ENCODE data around the gene DOK5.
"Not testable (repeated sequence)": the region's sequence is repeated elsewhere in the genome, so short reads cannot be mapped to it uniquely, and the experiment has no call there.

Gene DOK5

DNA sequence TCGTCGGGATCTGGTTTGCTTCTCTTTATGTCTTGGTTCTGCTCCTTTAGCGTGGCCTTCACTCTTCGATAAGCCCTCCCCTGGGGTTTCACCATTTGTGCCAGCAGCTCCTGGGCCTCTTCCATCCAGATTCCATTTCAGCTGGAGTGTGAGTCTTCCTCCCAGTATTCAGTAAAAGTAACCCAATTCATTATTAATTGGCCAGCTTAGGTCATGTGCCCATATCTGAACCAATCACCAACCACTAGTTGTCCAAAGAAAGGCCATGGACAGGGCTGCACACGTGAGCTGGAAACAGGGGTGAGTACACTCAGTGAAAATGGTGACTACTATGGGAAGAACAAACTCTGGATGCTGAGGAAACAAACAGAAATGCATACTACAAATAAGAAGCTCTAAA, 2.8 kb upstream of the DOK5 start:
- no peak for DNase-seq

DNA sequence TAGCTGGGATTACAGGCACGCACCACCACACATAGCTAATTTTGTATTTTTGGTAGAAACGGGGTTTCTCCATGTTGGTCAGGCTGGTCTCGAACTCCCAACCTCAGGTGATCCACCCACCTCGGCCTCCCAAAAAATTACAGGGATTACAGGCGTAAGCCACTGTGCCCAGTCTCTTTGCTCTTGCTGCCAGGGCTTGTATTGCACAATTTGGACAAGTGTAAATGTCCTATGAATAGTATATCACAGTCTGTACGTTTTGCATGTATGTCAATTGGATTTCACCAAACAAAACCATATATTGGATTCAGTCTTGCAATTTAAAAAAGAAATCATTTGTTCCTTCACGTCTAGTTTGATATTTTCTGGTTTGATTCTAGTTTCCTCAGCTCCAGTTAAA, 2.1 kb upstream of the DOK5 start:
- no peak for DNase-seq

DNA sequence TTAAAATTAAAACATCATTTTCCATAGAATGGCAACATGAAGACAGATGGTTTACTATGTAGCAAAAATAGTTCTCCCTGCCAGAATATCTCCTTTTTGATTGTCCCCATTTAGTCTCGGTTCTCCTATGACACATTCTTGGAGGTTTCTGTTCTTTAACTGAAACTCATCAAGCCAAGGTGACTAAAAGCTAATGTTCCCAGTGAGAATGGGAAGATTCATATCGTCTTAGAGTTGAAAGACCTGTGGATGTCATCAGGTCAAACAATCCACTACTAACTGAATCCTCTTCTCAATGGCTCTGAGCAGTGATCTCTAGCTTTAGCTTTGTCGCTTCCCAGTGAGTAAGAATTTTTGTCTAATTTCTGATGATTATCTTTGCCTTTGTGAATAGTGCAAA, 1.3 kb upstream of the DOK5 start:
- DNase-seq, result no peak

DNA sequence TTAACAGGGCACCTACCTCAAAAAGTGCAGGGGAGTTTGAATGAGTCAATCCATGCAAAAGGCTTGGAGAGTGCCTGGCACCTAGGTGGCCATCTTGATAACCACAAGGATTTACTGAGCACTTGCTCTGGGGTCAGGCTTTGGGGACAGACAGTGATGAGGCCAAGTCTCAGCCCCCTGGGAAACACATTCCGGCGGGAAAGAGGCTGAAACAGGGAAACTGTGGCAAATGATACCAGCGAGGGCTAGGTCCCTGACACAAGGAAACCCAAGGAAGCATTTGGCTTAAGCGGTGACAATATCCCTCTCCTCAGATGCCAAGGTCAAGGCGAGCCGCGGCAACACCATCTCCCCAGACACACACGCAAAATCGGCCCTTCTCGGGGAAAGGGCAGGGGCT, 527 bp upstream of the DOK5 start:
- DNase-seq, result no peak

DNA sequence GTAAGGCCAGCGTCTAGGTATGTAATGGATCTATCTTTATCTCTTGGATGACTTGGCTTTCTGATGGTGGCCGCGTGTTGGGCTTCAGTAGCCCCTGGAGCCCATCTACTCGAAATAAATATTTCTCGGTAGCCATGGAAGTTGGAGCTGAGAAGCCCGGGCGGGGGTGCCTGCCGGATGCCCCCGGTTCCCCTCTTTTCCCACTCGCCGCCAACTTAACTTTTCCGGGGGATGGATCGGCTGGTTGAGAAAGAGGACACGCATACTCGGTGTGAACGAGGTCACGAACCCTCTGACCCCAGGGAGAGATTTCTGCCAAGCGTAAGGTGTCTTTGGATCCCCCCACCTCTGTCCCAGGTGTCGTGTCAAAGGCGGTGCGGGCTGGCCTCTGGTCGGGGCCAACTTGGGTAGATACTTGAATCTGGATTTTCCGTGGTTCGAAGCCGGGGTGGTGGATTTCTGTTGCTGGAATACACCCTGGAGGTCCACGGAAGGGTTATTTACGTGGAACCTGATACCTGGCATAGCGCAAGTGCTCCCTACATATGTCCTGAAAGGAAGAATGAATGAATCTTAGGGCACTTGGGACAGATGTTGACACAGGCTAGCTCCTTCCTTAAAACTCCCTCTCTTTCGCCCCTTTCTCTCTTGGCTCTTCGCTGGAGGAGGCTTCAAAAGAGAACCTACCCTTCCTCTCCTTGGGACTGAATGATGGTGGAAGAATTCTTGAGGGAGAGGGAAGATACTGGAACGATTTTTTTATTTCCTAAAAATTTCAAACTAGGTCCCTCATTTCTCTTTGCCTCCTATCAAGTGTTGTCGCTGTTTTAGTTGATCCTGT, 996 bp downstream of the DOK5 start:
- DNase-seq, result no peak

DNA sequence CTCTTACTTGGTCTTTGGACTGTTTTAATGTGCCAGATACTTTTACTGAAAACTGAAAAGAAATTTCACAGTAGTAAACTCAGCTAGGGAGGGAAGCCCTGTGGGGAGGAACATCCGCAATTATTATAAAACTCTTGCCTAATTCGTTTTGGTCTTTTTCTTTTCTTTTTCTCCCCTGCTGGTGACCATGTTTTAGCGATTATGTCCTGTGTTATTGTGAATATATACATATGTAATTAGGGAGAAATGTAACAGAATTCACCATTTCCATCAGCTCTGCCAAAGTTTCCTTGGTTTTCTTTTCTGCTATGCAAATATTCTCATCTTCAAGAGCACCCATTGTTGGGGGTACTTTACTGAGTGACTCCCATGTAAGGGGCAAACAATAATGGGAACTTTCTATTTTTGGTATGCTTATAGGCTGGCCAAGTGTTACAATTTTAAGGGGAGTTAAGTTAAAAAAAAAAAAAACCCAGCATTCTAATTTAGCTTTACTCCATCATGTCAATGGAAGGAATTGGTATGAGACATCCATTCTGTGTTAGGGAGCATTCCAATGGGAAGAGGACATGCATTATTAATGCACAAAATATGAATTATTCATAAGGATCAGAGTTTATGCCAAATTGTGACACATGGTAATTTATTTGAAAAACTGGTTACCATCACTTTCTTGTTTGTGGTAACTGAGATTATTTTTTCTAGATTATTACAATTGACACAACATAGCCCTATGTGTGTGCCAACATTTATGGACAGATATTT, 2.0 kb downstream of the DOK5 start:
- no peak for DNase-seq

DNA sequence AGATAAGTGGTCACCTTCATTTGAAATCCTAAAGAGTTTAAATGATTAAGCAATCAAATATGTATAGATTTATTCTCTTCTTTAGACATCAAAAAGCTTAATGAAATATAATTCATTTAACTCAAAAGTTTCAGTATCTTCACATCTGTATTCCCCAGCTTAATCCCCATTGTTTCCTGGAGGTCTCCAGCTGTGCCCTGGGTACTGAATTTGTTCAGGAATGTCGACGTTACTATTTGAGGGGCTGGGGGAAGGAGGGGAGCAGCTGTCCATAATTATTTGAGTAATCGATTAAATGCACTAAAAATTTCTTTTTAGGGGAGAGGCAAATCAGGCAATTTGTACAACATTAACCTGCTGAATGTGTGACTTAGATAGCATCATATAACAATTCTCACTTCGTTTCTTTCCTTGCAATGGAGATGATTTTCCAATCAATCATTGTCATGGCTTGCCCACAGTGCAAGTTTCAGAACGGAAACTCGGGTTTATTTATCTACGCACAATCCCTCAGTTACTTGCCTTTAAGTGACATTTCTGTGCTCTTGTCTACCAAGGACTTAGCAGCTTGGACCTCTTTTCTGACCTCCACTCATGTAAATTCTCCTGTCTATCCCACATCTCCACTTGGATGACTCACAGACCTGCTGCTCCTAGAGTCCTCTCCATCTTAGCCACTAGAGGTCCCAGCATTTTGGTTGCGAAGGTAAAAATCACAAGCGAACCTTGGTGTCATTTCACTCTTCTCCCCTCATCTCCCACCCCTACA, 3.9 kb downstream of the DOK5 start:
- no peak for DNase-seq

DNA sequence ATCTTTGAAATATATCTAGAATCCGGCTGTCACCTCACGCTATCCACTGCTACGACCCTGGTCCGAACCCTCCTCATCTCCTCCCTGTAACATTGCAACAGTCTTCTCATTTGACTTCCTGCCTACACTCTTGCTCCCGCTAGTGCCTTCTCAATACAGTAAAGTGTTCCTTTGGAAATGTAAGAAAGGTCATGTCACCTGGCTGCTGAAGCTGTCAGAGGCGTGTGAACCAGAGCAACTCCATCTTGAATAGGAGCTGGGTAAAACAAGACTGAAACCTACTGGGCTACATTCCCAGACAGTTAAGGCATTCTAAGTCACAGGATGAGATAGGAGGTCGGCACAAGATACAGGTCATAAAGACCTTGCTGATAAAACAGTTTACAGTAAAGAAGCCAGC, 4.5 kb downstream of the DOK5 start:
- not testable (repeated sequence) for DNase-seq

DNA sequence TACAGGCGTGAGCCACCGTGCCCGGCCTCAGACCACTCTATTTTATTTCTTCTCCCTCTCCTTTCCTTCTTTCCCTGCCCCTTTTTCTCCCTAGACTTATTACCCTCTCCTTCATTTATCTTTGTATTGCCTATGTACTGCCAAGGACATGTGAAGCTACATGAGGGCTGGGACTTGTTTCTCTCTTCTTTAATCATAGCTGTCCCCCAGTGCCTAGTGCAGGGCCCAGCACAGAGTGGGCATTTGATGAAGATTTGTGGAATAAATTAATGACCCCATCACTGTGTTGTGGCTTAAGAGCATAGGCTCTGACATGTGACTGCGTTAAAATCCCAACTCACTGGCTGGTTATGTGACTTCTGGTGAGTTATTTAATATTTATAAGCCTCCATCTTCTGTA, 6.0 kb downstream of the DOK5 start:
- DNase-seq, result no peak

DNA sequence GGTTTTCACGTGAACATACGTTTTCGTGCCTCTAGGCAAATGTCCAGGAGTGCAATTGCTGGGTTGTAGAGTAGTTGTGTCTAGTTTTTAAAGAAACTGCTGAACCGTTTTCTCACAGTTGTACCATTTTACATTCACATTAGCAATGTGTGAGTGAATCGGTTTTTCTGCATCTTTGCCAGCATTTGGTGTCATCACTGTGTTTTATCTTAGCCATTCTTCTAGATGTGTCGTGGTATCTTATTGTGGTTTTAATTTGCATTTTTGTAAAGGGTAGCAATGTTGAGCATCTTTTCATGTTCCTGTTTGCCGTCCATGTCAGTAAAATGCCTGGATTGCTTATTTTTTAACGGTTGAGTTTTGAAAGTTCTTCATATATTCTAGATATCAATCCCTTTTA, 10.2 kb downstream of the DOK5 start:
- no peak for DNase-seq

DNA sequence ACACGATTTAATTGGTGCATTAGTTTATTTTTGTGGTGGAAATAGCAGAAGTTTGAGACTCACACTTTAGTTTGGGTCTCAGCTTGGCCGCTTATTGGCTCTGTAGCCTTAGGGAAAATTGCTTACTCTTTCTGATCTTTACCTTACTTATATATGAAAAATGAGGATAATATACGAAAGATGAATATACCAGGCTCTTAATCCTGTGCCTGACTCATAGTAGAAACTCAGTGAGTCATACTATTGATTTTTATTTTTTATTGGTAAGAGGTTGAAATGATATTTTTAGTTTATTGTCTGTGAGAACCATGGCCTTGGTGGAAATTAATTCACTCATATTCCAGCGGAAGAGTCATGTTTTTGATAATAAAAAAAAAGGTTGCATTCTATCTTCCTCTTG, 11.2 kb downstream of the DOK5 start:
- DNase-seq, result no peak

DNA sequence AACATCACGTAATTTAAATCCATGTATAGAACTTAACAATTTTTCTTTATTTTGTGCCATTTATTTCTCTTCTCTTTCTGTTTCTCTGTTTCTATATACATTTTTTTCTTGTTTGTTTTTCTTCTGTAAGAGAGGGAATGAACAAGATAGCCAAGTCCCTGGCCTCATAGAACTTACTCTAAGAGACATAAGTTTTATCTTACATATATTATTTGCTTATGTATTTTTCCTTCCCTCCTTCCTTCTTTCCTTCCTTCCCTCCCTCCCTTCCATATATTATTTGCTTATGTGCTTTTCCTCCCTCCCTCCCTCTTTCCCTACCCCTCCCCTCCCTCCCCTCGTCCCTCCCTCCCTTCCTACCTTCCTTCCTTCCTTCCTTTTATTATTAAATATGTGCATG, 13.0 kb downstream of the DOK5 start:
- no peak for DNase-seq

DNA sequence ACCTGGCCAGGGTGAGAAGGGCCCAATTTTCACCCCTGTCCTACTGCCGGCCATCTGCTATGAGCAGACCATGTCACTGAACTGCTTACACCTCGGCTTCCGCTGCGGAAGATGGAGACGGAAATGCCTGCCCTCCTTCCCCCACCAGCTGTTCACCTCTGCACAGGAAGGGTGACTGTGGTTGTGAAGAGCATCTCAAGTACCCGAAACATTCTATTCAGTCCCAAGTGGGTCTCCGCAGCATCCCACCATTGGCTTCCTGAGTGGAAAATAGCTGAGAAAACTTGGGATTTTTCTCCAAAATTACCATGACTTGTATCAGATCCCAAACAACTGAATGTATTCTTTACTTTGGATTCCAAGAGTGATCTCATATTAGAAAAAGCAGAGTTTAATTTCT, 16.1 kb downstream of the DOK5 start:
- no peak for DNase-seq

DNA sequence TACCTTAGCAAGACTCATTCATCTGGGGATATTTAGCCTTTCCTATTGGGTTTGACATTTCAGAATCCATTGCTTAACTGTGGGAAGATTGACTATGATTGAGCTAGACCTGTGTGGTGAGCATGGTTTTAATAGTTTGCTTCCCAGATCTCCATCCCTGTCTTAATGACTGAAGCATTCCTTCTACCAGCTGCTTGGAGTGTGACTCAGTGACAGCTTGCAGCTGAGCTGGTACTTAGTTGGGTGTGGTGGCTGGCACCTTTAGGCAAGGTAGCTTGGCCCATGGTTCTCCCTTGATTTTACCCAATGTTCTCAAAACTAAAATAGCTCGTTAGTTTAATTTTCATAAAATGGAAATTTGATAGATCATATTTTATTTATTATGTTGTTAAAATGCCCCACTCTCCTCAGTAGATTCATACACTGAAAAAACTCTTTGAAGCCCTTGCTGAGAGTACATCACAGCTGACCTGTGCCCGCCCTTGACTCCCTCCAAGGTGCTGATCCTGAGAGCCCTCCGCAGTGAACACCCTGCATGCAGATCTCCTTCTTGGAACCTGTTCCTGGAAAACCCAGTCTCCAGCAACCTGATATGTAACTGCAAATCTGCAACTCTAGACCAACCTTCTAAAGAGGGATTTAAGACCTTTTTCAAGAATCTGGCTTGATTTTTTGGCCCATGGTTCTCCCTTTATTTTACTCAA, 19.1 kb downstream of the DOK5 start:
- DNase-seq, result no peak

DNA sequence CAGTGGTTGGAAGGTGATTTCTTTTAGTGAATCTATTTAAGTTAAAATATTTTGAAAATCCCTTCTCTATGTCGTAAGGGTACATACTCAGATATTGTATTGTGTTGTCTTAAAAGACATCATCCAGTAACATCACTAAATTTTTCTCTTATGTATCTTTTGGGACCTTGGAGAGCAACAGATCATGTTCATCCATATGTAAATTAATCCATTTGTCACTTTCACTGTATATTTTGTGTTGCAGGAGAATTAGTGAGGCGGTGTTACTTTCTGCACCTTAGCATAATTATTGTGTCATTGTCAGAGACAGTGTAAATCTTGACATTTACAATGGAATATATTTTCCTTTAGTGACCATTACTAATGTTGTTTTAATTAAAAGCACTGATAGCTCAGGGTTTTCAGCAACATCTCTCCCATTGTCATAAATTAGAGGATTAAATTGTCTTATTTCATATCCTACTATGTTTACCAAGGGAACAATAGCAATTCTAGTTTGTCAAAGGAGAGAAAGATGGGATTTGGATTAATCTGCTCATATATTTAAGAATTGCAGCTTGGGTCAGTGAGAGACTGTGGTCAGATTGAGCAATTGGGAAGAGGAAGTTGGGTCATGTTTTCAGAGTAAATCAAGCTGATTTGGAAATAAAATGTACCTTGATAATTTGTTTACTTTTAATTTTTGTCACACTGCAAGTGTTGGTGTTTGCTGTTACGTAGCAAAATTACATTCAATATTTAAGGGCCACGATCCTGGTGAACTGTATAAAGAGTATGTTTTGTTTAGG, 22.7 kb downstream of the DOK5 start:
- no peak for DNase-seq

DNA sequence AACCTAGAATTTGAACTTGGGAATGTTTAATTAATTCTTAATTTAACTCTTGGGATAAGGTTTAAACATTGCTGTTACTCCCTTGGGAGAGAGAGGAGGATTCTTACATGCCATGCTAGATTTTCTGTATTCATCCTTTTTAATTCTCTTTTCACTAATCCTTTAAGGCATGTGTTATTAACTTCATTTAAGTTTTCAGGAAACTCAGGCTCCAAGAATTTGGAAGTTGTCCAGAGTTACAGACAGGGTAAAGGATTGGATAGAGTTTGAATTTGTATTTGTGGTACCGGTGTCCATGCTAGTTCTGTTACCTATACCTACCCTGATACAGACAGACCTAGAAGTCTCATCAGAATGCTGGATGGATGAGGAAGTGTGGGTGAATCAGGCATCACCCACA, 23.7 kb downstream of the DOK5 start:
- no peak for DNase-seq

DNA sequence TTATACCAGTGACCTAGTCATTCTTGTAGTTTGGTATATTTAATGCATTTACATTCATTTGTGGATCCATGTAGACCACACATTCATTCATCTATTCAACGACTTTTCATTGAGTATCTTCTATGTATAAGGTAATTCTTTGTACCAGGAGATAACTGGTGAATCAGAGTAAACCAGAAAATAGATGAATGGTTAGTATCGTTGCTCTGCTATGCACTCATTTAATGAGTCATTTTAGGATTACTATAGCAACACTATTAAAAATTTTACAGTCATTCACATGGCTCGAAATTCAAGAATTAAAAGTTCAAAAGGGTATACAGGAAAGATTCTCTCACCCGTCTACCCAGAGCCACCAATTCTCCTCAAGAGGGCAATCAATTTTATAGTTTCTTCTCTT, 26.8 kb downstream of the DOK5 start:
- DNase-seq, result no peak

DNA sequence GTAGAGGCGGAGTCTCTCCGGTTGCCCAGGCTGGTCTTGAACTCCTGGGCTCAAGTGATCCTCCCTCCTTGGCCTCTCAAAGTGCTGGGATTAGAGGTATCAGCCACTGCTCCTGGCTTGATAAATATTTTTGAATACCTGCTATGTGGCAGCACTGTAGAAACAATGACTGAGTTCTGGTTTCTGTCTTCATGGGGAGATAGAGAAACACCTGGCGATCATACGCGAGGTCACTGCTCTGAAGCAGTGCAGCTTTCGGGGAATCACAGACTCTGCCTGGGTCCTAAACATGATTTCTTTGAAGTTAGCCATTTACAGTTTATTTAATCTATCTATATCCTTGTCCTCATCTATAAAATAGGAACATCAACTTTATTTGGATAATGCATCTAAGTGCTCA, 31.2 kb downstream of the DOK5 start:
- no peak for DNase-seq

DNA sequence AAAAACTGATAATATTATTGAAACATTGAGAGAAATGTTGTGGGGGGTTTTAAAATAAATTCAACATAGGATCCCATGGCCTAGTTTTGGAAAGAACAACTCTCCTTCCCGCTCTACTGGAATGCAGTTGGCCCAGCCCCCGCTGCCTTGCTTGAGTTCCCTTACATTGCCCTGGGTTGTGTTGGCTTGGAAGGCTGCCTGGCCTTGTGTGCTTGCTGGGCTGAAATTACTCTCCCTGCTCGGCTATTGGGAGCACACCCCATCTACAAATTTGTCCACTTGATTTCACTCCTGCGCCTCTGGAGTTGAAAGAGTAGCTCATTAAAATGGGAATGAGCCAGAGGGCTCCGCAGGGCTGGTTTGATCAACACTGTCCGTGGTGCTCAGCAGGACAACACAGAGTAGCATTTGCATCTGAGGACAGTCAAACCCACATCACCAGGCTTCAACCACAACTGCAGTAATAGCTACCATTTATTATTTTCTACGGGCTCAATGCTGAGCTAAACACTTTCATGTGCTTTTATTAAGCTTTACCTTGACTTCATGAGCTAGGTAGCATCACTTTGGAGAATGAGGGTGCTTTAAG, 35.2 kb downstream of the DOK5 start:
- DNase-seq, result no peak

DNA sequence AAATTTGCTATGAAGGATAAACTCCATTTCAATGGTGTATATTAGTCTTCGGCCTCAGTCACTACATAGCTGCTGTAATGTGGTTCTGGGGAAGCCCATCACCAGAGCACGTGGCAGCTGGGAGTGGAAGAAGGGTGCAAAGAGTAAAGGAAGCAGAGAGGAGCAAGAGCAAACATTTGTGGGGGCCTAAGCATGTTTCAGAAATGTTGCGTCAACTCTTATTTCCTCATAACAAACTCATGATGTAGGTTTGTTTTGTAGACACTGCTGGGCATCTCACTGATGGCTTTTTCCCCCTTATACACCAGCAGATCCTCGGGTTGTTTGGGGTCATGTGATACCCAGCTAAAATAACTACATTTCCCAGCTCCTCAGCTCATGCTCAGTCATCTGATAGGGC, 37.3 kb downstream of the DOK5 start:
- no peak for DNase-seq

DNA sequence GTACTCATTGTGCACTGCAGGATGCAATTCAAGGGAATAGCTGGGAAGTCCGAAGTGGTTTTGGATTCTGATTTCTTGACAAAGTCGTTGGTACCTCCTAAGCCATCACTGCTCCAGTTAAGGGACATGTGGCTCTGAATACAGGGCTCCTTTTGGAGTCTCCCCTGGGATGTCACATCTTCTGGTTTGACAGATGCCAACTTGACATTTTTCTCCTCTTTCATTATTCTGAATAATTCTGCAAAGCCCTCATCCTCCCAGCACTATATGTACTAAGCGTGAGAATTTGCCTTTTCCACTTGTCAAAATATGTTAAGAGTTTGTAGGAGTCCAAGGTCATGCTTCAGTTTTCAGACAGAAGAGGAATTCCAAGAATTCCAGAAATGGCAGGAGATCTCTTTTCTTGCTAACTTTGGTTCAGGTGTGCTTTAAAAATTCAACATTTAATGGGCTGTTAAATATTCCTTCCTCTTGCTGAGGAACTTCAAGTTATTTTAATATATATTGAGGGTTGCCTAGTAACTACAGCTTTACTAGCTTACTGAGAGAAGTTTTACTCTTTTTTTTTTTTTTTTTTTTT, 38.7 kb downstream of the DOK5 start:
- no peak for DNase-seq

Data from stimulated activated CD4-positive, alpha-beta T cell treated with anti-CD3 and anti-CD28 coated beads, Interleukin-4, amount 100 ng/mL, for 4 hours (primary cell).